BJ (cell line): ENCODE measurements around the gene XRCC1. TPM values are rescaled to one million over a fixed set of nuclear protein-coding genes. Genes with fewer than 3 reads are reported as not detected.

Experiments used
- CTCF ChIA-PET: fragments of 350-600 bp; formaldehyde crosslinking; extraction: SDS; loops from one replicate; lab custom pipeline; 2021; ENCODE audit warnings: antibody characterized with exemption, inconsistent platforms; lab: Yijun Ruan, JAX
- POLR2A ChIA-PET: fragments of 300-600 bp; sonication (Branson Sonifier 250); formaldehyde crosslinking; extraction: SDS; loops from one replicate; lab custom pipeline; 2021; ENCODE audit warnings: antibody characterized with exemption; lab: Charles Lee
- DNase-seq: peaks from one replicate; pipeline ENCODE4 v3.0.0-alpha.2; 2011; ENCODE audit warnings: low read depth
- H3K27me3 ChIP-seq: 2 replicates; pipeline ENCODE4 v1.6.0; 2011; ENCODE audit warnings: low read length; ENCODE audit not compliant: control insufficient read depth, insufficient read depth
- H3K36me3 ChIP-seq: 2 replicates; pipeline ENCODE4 v1.5.1; 2011; ENCODE audit warnings: low read length; ENCODE audit not compliant: control insufficient read depth, insufficient read depth
- H3K4me3 ChIP-seq: 2 replicates; pipeline ENCODE4 v1.5.1; 2011; ENCODE audit warnings: low read depth, mild to moderate bottlenecking, control low read depth, low read length
- CTCF ChIP-seq: IDR thresholded peaks from 2 replicates; pipeline ENCODE4 v1.5.1; 2011; ENCODE audit warnings: low read depth, mild to moderate bottlenecking, control low read depth, inconsistent platforms, low read length, moderate library complexity; ENCODE audit not compliant: insufficient read depth
- polyA plus RNA-seq: library from polyadenylated mRNA; depleted of rRNA; stranded (reverse); fragments of >200 nt; gene quantifications from 2 replicates; pipeline ENCODE4 v1.2.3, GENCODE V29; 2011

The XRCC1 gene
- polyA plus RNA-seq, 1 experiment = 30.8 TPM

DNA sequence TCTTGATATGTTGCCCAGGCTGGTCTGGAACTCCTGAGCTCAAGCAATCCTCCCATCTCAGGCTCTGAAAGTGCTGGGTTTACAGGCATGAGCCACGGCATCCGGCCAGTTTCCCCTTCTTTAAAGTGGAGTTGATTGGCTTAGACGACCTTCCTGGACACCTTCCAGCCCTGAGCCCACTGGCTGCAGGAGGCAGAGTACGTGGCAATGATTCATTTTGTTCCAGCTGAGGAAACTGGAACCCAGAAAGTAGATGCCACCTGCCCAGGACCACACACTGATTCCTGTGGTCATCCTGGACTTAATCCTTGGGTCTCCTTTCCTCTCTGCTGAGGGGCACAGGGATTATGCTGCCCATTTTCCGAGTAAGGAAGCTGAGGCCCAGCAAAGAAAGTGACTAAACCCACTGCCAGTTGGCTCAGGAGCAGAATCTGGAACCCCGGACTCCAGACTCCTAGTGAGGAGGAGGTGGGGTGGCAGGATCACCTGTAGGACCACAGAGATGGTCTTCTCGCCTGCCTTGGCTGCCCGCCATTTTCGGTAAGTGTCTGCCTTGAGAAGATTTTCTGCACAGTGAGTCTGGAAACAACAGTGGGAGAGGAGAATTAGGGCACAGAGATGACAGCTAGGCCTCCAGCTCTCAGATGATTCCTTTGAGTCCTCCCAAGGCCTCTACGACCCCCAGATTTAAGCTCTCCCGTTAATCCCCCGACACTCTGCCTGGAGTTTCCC lies 737 bp downstream of the XRCC1 start:
- no peak for TF ChIP-seq CTCF
- ChIA-PET POLR2A (interaction anchor here (0.6 kb wide), 1 partner anchor 695 kb away, joined by 3 read pairs; no protein-coding TSS in a partner anchor), CTCF (interaction anchor here (0.9 to 6.6 kb wide), 7 partner anchors 10 to 128 kb away, joined by 3 to 32 read pairs (median 4); partner anchors contain the start of genes IRGQ and ZNF576)
- peak overlapping the region; percentile 99 for H3K4me3 ChIP-seq
- no peaks in the 10 kb centered on the region for H3K27me3 ChIP-seq
- H3K36me3 ChIP-seq = no peaks in the 10 kb centered on the region
- DNase-seq = no peak

GRCh38 chr19:43572171-43572588 lies 3.1 kb downstream of the XRCC1 start:
- POLR2A ChIA-PET = no interaction called here
- Histone ChIP-seq H3K36me3 (no peaks in the 10 kb centered on the region), H3K4me3 (no peak overlapping the region), H3K27me3 (no peaks in the 10 kb centered on the region)
- CTCF ChIA-PET = interaction anchor here (1.3 to 6.6 kb wide), 2 partner anchors 17 to 18 kb away, joined by 3 to 32 read pairs; no protein-coding TSS in a partner anchor
- no peak for TF ChIP-seq CTCF
- no peak for DNase-seq

GRCh38 chr19:43570174-43570791 lies 5.0 kb downstream of the XRCC1 start:
- DNase-seq = no peak
- H3K36me3 ChIP-seq = no peaks in the 10 kb centered on the region
- TF ChIP-seq CTCF = no peak
- no peaks in the 10 kb centered on the region for H3K27me3 ChIP-seq
- H3K4me3 ChIP-seq = no peak overlapping the region
- POLR2A ChIA-PET = no interaction called here
- CTCF ChIA-PET = interaction anchor here (6.6 kb wide), 1 partner anchor 15 kb away, joined by 32 read pairs; no protein-coding TSS in a partner anchor

- Histone ChIP-seq H3K4me3 (no peak overlapping the region), H3K27me3 (no peaks in the 10 kb centered on the region), H3K36me3 (no peaks in the 10 kb centered on the region)
- no peak for DNase-seq
- CTCF ChIA-PET = interaction anchor here (6.6 kb wide), 1 partner anchor 15 kb away, joined by 32 read pairs; no protein-coding TSS in a partner anchor
- TF ChIP-seq CTCF = no peak
- POLR2A ChIA-PET = no interaction called here
Measured at GRCh38 chr19:43569657-43570056, 5.7 kb downstream of the XRCC1 start.

- ChIA-PET CTCF (interaction anchor here (0.6 to 2.6 kb wide), 4 partner anchors 10 to 733 kb away, joined by 3 to 13 read pairs (median 3); partner anchors contain the start of gene XRCC1), POLR2A (no interaction called here)
- Histone ChIP-seq H3K4me3 (no peak overlapping the region), H3K36me3 (peaks cover 2% of the 10 kb centered on the region), H3K27me3 (no peaks in the 10 kb centered on the region)
- DNase-seq = no peak
- TF ChIP-seq CTCF = no peak
Measured at GRCh38 chr19:43564800-43565199, 10.5 kb downstream of the XRCC1 start.
